OCI-LY7 (cell line): Measurements from ENCODE around the gene MAP2K5. TPM values are rescaled to one million over a fixed set of nuclear protein-coding genes. Genes with fewer than 3 reads are reported as not detected.

Source experiments
- BruUV-seq: library from RNA; stranded (reverse); fragments of 400-500 nt; replicated peaks from 2 replicates; lab custom pipeline; 2021; lab: Mats Ljungman, UMichigan
- CTCF ChIA-PET: fragments of 300-600 bp; sonication (Branson Sonifier 250); formaldehyde crosslinking; loops from one replicate; lab custom pipeline; 2022; ENCODE audit warnings: antibody characterized with exemption; ENCODE audit not compliant: unreplicated experiment; lab: Charles Lee
- POLR2A ChIA-PET: fragments of 300-600 bp; sonication (Branson Sonifier 250); formaldehyde crosslinking; loops from one replicate; lab custom pipeline; 2022; ENCODE audit warnings: antibody characterized with exemption; lab: Charles Lee
- DNase-seq: peaks from one replicate; pipeline ENCODE4 v3.0.0-alpha.2; 2015; ENCODE audit warnings: low spot score
- H2AFZ ChIP-seq: fragments of 200-600 bp; sonication (generic), shearing (Covaris generic); 2 replicates; pipeline ENCODE4 v1.6.1; 2014; ENCODE audit warnings: mild to moderate bottlenecking, antibody characterized with exemption, low read length, moderate library complexity
- H3K27ac ChIP-seq: fragments of 200-600 bp; sonication (generic); 2 replicates; pipeline ENCODE4 v1.5.1; 2014; ENCODE audit warnings: mixed run types, low read depth, mild to moderate bottlenecking, moderate library complexity, low read length, inconsistent platforms; ENCODE audit not compliant: poor library complexity, severe bottlenecking
- H3K36me3 ChIP-seq: fragments of 200-600 bp; sonication (generic); 2 replicates; pipeline ENCODE4 v1.6.1; 2014; ENCODE audit warnings: mild to moderate bottlenecking, antibody characterized with exemption, low read length, moderate library complexity, mixed read lengths; ENCODE audit not compliant: insufficient read depth
- H3K4me1 ChIP-seq: fragments of 200-600 bp; sonication (generic); 2 replicates; pipeline ENCODE4 v1.5.1; 2014; ENCODE audit warnings: mild to moderate bottlenecking, low read length; ENCODE audit not compliant: insufficient read depth, poor library complexity, severe bottlenecking
- H3K4me2 ChIP-seq: fragments of 200-600 bp; sonication (generic); 2 replicates; pipeline ENCODE4 v1.6.1; 2014; ENCODE audit warnings: mild to moderate bottlenecking, low read length
- H3K4me3 ChIP-seq: fragments of 200-600 bp; sonication (generic); 2 replicates; pipeline ENCODE4 v1.5.1; 2014; ENCODE audit warnings: mild to moderate bottlenecking, low read depth, low read length; ENCODE audit not compliant: poor library complexity, severe bottlenecking
- H3K79me2 ChIP-seq: fragments of 200-600 bp; sonication (generic); 2 replicates; pipeline ENCODE4 v1.6.1; 2016; ENCODE audit warnings: low read depth, mild to moderate bottlenecking, low read length, moderate library complexity, mixed read lengths; ENCODE audit not compliant: insufficient read depth
- H3K9me2 ChIP-seq: fragments of 200-600 bp; sonication (generic); 2 replicates; pipeline ENCODE4 v1.6.1; 2016; ENCODE audit warnings: mild to moderate bottlenecking, low read length, mixed read lengths; ENCODE audit not compliant: insufficient read depth
- H3K9me3 ChIP-seq: fragments of 200-600 bp; sonication (generic); 2 replicates; pipeline ENCODE4 v1.6.1; 2014; ENCODE audit warnings: mild to moderate bottlenecking, mixed run types, low read length, mixed read lengths
- H4K20me1 ChIP-seq: fragments of 200-600 bp; sonication (generic); 2 replicates; pipeline ENCODE4 v1.6.1; 2014; ENCODE audit warnings: mild to moderate bottlenecking, antibody characterized with exemption, low read length, moderate library complexity, mixed read lengths; ENCODE audit not compliant: insufficient read depth
- CTCF ChIP-seq: fragments of 200-600 bp; sonication (generic); conservative IDR thresholded peaks from 2 replicates; pipeline ENCODE4 v1.5.1; 2014; ENCODE audit warnings: mild to moderate bottlenecking, antibody characterized with exemption, low read length, moderate library complexity, mixed read lengths
- EZH2phosphoT487 ChIP-seq: fragments of 200-600 bp; sonication (generic); IDR thresholded peaks from 2 replicates; pipeline ENCODE4 v1.6.1; 2018; ENCODE audit warnings: low read depth, borderline replicate concordance, mild to moderate bottlenecking, mixed run types, antibody characterized with exemption, low read length, moderate library complexity, mixed read lengths
- intact Hi-C: fragments of 100-400 bp; cut with micrococcal nuclease; formaldehyde crosslinking; loops from one replicate; pipeline ENCODE4 v1.10.0; 2022; ENCODE audit not compliant: unreplicated experiment
- total RNA-seq, 2 experiments: library from RNA; depleted of rRNA in 1 of 2; stranded (reverse); fragments of >200 nt in 1 of 2; shearing (Covaris generic) in 1 of 2; gene quantifications; 2 replicates each; pipeline ENCODE4 v1.2.3, GENCODE V29; 2014 to 2022

The MAP2K5 gene
- total RNA-seq, 2 experiments from 2014 or later, result 10.2 to 35.0 TPM

DNA sequence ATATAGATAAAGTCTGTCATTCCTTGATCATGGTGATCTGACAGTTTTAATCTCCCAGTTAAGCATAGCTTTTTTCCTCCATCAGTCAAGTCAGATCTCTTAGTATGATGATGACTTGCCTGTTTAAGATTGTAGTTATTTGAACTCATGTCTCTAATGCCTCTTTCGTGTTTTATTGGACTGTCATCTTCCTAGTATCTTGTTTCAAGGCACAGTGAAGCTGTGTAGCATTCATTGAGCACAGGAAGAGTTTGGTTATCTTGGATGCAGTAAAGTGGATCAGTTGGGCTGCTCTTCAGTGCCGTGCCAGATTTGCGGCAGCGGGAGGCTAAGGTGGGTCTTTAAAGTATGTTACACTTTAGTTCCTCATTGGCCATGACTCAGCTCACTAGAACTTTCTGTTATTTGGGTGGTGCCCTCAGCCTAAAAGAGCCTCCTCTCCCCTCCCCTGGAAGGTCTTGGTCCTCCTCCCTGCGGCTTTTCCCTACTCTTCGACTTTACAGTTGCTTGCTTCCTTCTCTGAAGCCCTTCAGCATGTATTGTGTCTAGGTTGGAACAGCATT, 237.1 kb downstream of the MAP2K5 start:
- no peaks in the 10 kb centered on the region for H3K79me2 ChIP-seq
- no peak overlapping the region for H3K4me3 ChIP-seq
- ChIA-PET CTCF (no interaction called here), POLR2A (interaction anchor here (0.7 to 1.9 kb wide), 3 partner anchors 13 to 57 kb away, joined by 4 to 6 read pairs (median 6); no protein-coding TSS in a partner anchor)
- H4K20me1 ChIP-seq, result no peaks in the 10 kb centered on the region
- peaks cover 63% of the 10 kb centered on the region for H3K4me1 ChIP-seq
- no peak for DNase-seq
- H3K27ac ChIP-seq, result no peak overlapping the region
- intact Hi-C loops, result loop anchor here (5.0 to 10.0 kb wide), 6 partner anchors 257 to 697 kb away; partner anchors contain the start of genes C15orf61, CLN6, FEM1B and PIAS1
- H3K4me2 ChIP-seq, result no peak overlapping the region
- no TSS peak for BruUV-seq
- H3K9me2 ChIP-seq, result no peaks in the 10 kb centered on the region
- no peak overlapping the region for H2AFZ ChIP-seq
- H3K9me3 ChIP-seq, result no peaks in the 10 kb centered on the region
- no peaks in the 10 kb centered on the region for H3K36me3 ChIP-seq
- TF ChIP-seq CTCF (no peak), EZH2phosphoT487 (no peak)

DNA sequence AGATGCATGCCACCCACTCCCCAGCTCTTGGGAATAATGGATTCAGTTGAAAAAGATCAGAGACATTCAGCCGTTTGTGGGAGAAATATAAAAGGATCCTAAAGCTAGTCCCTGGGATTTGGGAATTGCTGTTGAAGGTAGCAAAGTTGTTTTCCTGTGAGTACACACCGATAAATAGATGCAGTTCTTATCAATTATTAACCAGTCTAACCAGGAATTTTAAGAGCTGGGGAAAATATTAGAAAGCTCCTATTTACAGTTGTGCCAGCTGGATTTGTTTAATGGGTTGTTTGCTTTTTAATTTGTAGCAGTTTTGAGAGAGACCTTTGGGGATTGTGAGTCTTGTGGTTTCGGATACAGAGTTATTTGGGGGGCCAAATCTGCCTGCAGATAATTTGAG, 238.6 kb downstream of the MAP2K5 start:
- Histone ChIP-seq H2AFZ (peak overlapping the region; percentile 35; the same call in 1 of the 2 replicates), H3K79me2 (no peaks in the 10 kb centered on the region), H3K4me2 (peak overlapping the region; percentile 90), H4K20me1 (no peaks in the 10 kb centered on the region), H3K4me1 (peaks cover 77% of the 10 kb centered on the region), H3K36me3 (no peaks in the 10 kb centered on the region), H3K27ac (peak overlapping the region; percentile 96), H3K4me3 (peak overlapping the region; percentile 68), H3K9me3 (no peaks in the 10 kb centered on the region), H3K9me2 (no peaks in the 10 kb centered on the region)
- ChIA-PET POLR2A (interaction anchor here (0.6 to 1.9 kb wide), 8 partner anchors 10 to 701 kb away, joined by 3 to 6 read pairs (median 4); no protein-coding TSS in a partner anchor), CTCF (no interaction called here)
- no TSS peak for BruUV-seq
- intact Hi-C loops, result loop anchor here (5.0 to 10.0 kb wide), 6 partner anchors 259 to 699 kb away; partner anchors contain the start of genes C15orf61, CLN6, FEM1B and PIAS1
- no peak for DNase-seq
- TF ChIP-seq CTCF (no peak), EZH2phosphoT487 (no peak)
